Measurements from ENCODE around the gene RNASE11.

DNA sequence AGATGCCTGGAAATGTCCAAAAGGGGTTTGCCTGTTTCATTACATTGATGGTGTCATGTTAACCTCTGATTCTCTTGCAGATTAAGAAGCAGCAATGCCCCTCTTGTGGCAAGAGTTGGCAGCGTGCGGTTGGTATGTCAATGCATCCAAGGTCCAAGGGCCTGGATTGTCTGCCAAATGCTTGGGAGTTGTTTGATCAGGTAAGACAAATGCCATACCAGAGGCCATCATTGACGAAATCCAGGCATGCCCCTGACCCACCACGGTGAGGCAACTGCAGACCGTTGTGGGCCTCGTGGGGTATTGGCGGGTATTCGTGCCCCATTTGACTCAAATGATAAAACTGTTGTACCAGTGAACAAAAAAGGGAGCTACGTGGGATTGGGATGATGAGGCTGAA lies 14.8 kb upstream of the RNASE11 start:
- TF ChIP-seq, protein P1, sequence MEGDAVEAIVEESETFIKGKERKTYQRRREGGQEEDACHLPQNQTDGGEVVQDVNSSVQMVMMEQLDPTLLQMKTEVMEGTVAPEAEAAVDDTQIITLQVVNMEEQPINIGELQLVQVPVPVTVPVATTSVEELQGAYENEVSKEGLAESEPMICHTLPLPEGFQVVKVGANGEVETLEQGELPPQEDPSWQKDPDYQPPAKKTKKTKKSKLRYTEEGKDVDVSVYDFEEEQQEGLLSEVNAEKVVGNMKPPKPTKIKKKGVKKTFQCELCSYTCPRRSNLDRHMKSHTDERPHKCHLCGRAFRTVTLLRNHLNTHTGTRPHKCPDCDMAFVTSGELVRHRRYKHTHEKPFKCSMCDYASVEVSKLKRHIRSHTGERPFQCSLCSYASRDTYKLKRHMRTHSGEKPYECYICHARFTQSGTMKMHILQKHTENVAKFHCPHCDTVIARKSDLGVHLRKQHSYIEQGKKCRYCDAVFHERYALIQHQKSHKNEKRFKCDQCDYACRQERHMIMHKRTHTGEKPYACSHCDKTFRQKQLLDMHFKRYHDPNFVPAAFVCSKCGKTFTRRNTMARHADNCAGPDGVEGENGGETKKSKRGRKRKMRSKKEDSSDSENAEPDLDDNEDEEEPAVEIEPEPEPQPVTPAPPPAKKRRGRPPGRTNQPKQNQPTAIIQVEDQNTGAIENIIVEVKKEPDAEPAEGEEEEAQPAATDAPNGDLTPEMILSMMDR (IDR thresholded peaks at IDR 0.05; ENCODE audit: low read depth, low read length): no peak
- no peak for TF ChIP-seq EZH2phosphoT487 (IDR thresholded peaks at IDR 0.05; ENCODE audit: low read depth)
